HepG2 (cell line): Measurements from ENCODE around the gene ZNF83. TPM values are rescaled to one million over a fixed set of nuclear protein-coding genes. Genes with fewer than 3 reads are reported as not detected.

Source experiments
- ARHGAP35 ChIP-seq: sonication (generic); formaldehyde crosslinking; IDR thresholded peaks from 2 replicates; pipeline ENCODE4 v1.9.0; 2022; ENCODE audit warnings: mild to moderate bottlenecking, inconsistent platforms, moderate library complexity, missing genetic modification reagents, borderline replicate concordance
- IRF2 ChIP-seq: IDR thresholded peaks from 2 replicates; pipeline ENCODE4 v1.6.1; 2018; ENCODE audit warnings: missing genetic modification reagents, missing compliant biosample characterization
- KAT2B ChIP-seq: fragments of 150-350 bp; IDR thresholded peaks from 2 replicates; pipeline ENCODE4 v1.6.1; 2014; ENCODE audit warnings: low read depth, low read length, borderline replicate concordance
- KDM2A ChIP-seq: sonication (generic); formaldehyde crosslinking; IDR thresholded peaks from 2 replicates; pipeline ENCODE4 v1.4.0; 2020; ENCODE audit warnings: low read depth, missing genetic modification reagents, borderline replicate concordance
- KDM5A ChIP-seq: fragments of 200-600 bp; sonication (generic); IDR thresholded peaks from 2 replicates; pipeline ENCODE4 v1.7.0; 2018; ENCODE audit warnings: antibody characterized with exemption, mild to moderate bottlenecking, low read length, borderline replicate concordance
- MEIS2 ChIP-seq: sonication (generic); formaldehyde crosslinking; IDR thresholded peaks from 2 replicates; pipeline ENCODE4 v1.9.0; 2021; ENCODE audit warnings: mild to moderate bottlenecking, missing genetic modification reagents
- MXI1 ChIP-seq: IDR thresholded peaks from 3 replicates; pipeline ENCODE4 v1.6.1; 2012; ENCODE audit warnings: low read depth, low read length, inconsistent platforms, borderline replicate concordance
- MYNN ChIP-seq: sonication (generic); formaldehyde crosslinking; IDR thresholded peaks from 2 replicates; pipeline ENCODE4 v1.4.0; 2020; ENCODE audit warnings: mild to moderate bottlenecking, low read depth, missing genetic modification reagents
- NFRKB ChIP-seq: fragments of 450-650 bp; IDR thresholded peaks from 2 replicates; pipeline ENCODE4 v1.6.1; 2017
- PAXIP1 ChIP-seq: sonication (generic); formaldehyde crosslinking; conservative IDR thresholded peaks from 2 replicates; pipeline ENCODE4 v1.4.0; 2020; ENCODE audit warnings: mild to moderate bottlenecking, missing genetic modification reagents, moderate library complexity
- PRDM15 ChIP-seq: sonication (generic); formaldehyde crosslinking; IDR thresholded peaks from 2 replicates; pipeline ENCODE4 v1.4.0; 2020; ENCODE audit warnings: missing genetic modification reagents
- RXRB ChIP-seq: IDR thresholded peaks from 2 replicates; pipeline ENCODE4 v1.6.1; 2016; ENCODE audit warnings: borderline replicate concordance, missing genetic modification reagents, missing compliant biosample characterization
- SP2 ChIP-seq: sonication (generic); formaldehyde crosslinking; IDR thresholded peaks from 2 replicates; pipeline ENCODE4 v1.5.1; 2020; ENCODE audit warnings: mild to moderate bottlenecking, missing genetic modification reagents
- SRSF4 ChIP-seq: fragments of 200-400 bp; formaldehyde crosslinking; IDR thresholded peaks from one replicate; pipeline ENCODE4 v1.6.1; 2018; ENCODE audit warnings: mild to moderate bottlenecking, low read depth, low read length, moderate library complexity; ENCODE audit not compliant: poor library complexity, severe bottlenecking
- TIGD3 ChIP-seq: sonication (generic); formaldehyde crosslinking; IDR thresholded peaks from 2 replicates; pipeline ENCODE4 v1.5.1; 2020; ENCODE audit warnings: mild to moderate bottlenecking, missing genetic modification reagents, borderline replicate concordance
- ZNF18 ChIP-seq: sonication (generic); formaldehyde crosslinking; IDR thresholded peaks from 2 replicates; pipeline ENCODE4 v1.8.0; 2022; ENCODE audit warnings: mild to moderate bottlenecking, missing genetic modification reagents; ENCODE audit not compliant: insufficient replicate concordance
- ZNF549 ChIP-seq: sonication (generic); formaldehyde crosslinking; IDR thresholded peaks from 2 replicates; pipeline ENCODE4 v1.5.0; 2020; ENCODE audit warnings: missing genetic modification reagents
- ZNF644 ChIP-seq: IDR thresholded peaks from 2 replicates; pipeline ENCODE4 v1.6.1; 2016; ENCODE audit warnings: low read depth
- ZNF746 ChIP-seq: sonication (generic); formaldehyde crosslinking; IDR thresholded peaks from 2 replicates; pipeline ENCODE4 v1.8.0; 2022; ENCODE audit warnings: mild to moderate bottlenecking, missing genetic modification reagents
- polyA plus RNA-seq, 8 experiments: library from polyadenylated mRNA; depleted of rRNA in 3 of 8; stranded (reverse) in 7 of 8; unstranded in 1 of 8; fragments of >200 nt; fragmentation: Illumina TruSeq in 4 of 8; extraction: Trizol in 4 of 8; gene quantifications; 2 replicates each; pipeline versions ENCODE4 v1.2.1 to v1.2.3, GENCODE V29; 2011 to 2016; ENCODE audit warnings: low read depth in 4 of 8, missing spikeins in 1 of 8, mixed read lengths in 1 of 8; ENCODE audit not compliant: insufficient read depth in 1 of 8
- total RNA-seq, 5 experiments: library from RNA; depleted of rRNA; stranded (reverse); fragments of >200 nt; fragmentation: Illumina TruSeq; extraction: Trizol; gene quantifications; 2 replicates each; pipeline ENCODE4 v1.2.3, GENCODE V29; 2016; ENCODE audit warnings: low read depth in 1 of 5

Gene ZNF83
- total and polyA plus RNA-seq, 2 of the 13 experiments (the other 11 are each of a cell fraction or from before 2014, with no cell fraction given), result 20.4 to 44.5 TPM

- no peak for TF ChIP-seq SRSF4
- TF ChIP-seq IRF2 (CRISPR knock-in tag), result 0 out of 2 replicates have a peak, but pooled peaks have one; percentile 61
- TF ChIP-seq MEIS2 (CRISPR knock-in tag), result no peak
- no peak for TF ChIP-seq PAXIP1
- no peak for TF ChIP-seq MYNN (CRISPR knock-in tag)
- TF ChIP-seq MXI1, result no peak; the same call in 2 of the 3 replicates
- TF ChIP-seq RXRB (CRISPR knock-in tag), result no peak
- peak; percentile 81 for TF ChIP-seq KDM2A (CRISPR knock-in tag)
- no peak for TF ChIP-seq ZNF644
- TF ChIP-seq KDM5A, result peak; percentile 52; the same call in 1 of the 2 replicates
- TF ChIP-seq NFRKB, result no peak
- TF ChIP-seq SP2, result no peak
- no peak for TF ChIP-seq KAT2B
- TF ChIP-seq ZNF549 (CRISPR knock-in tag), result no peak
- no peak for TF ChIP-seq PRDM15
- no peak for TF ChIP-seq ARHGAP35 (CRISPR knock-in tag)
- TF ChIP-seq ZNF746 (CRISPR knock-in tag), result no peak
- TF ChIP-seq ZNF18 (CRISPR knock-in tag), result no peak
- TF ChIP-seq TIGD3 (CRISPR knock-in tag), result no peak
Observed at GRCh38 chr19:52637718-52638585, at the start of gene ZNF83 (continued).
